K562 (cell line): ENCODE measurements around the gene SUSD5. TPM values are rescaled to one million over a fixed set of nuclear protein-coding genes. Genes with fewer than 3 reads are reported as not detected.

Source experiments
- ATAC-seq: fragments of 200-7000 bp; cut with Tn5 transposase; 3 replicates; pipeline ENCODE4 v1.9.1; 2020; ENCODE audit warnings: moderate library complexity
- BruUV-seq: library from RNA; stranded (reverse); fragments of 400-500 nt; replicated peaks from 2 replicates; lab custom pipeline; 2021; lab: Mats Ljungman, UMichigan
- CTCF ChIA-PET: fragments of 300-600 bp; formaldehyde crosslinking; extraction: SDS; loops from one replicate; lab custom pipeline; 2021; ENCODE audit warnings: low intra/inter-chr PET ratio; lab: Yijun Ruan, JAX
- POLR2A ChIA-PET: fragments of 300-600, 350-650 bp; sonication (Branson Sonifier 250); formaldehyde crosslinking; extraction: SDS; loops from one replicate; lab custom pipeline; 2021; ENCODE audit warnings: antibody characterized with exemption, inconsistent platforms; lab: Yijun Ruan, JAX
- DNase-seq, 4 experiments: peaks; one replicate each; pipeline versions ENCODE4 v3.0.0 to v3.0.0-alpha.2; 2011 to 2018; ENCODE audit warnings: low spot score in 3 of 4, mixed read lengths in 3 of 4; ENCODE audit errors: extremely low read depth in 1 of 4
- FAIRE-seq: peaks from 2 replicates; lab custom pipeline; 2011; peaks lifted over from hg19 to GRCh38; lab: Jason Lieb, UNC
- H2AFZ ChIP-seq: 2 replicates; pipeline ENCODE4 v1.6.0; 2011; ENCODE audit warnings: low read depth, low read length, control low read depth, inconsistent platforms
- H3K27ac ChIP-seq: fragments of 200-600 bp; 3 replicates; pipeline ENCODE4 v1.8.0; 2011; ENCODE audit warnings: low read depth, mild to moderate bottlenecking, control low read depth, inconsistent platforms, low read length, moderate library complexity, mixed read lengths; ENCODE audit errors: extremely low read depth
- H3K27me3 ChIP-seq, 2 experiments: fragments of 300-600 bp in 1 of 2; 2 replicates in 1 of 2; 3 replicates in 1 of 2; pipeline versions ENCODE4 v1.6.0 to v1.8.0; 2011; ENCODE audit warnings: inconsistent platforms in 2 of 2, low read length in 2 of 2, mild to moderate bottlenecking in 1 of 2, mixed read lengths in 1 of 2, moderate library complexity in 1 of 2; ENCODE audit not compliant: control insufficient read depth in 2 of 2, insufficient read depth in 2 of 2
- H3K36me3 ChIP-seq: fragments of 300-600 bp; 3 replicates; pipeline ENCODE4 v1.8.0; 2011; ENCODE audit warnings: mild to moderate bottlenecking, low read length, inconsistent platforms; ENCODE audit not compliant: control insufficient read depth, insufficient read depth
- H3K4me1 ChIP-seq, 2 experiments: fragments of 200-600 bp in 1 of 2; replicated peaks in 1 of 2; 2 replicates in 1 of 2; 3 replicates in 1 of 2; pipeline versions ENCODE4 v1.5.1 to v1.8.0; 2011; ENCODE audit warnings: inconsistent platforms in 2 of 2, low read length in 2 of 2, mild to moderate bottlenecking in 1 of 2, mixed read lengths in 1 of 2, moderate library complexity in 1 of 2; ENCODE audit not compliant: control insufficient read depth in 2 of 2, insufficient read depth in 2 of 2
- H3K4me2 ChIP-seq: 2 replicates; pipeline ENCODE4 v1.6.1; 2011; ENCODE audit warnings: low read length, control low read depth, inconsistent platforms, mixed read lengths; ENCODE audit not compliant: insufficient read depth
- H3K4me3 ChIP-seq: fragments of 200-600 bp; sonication (generic), shearing (Covaris generic); 2 replicates; pipeline ENCODE4 v1.5.1; 2016; ENCODE audit warnings: control low read depth, inconsistent platforms
- H3K79me2 ChIP-seq: fragments of 200-600 bp; 3 replicates; pipeline ENCODE4 v1.8.0; 2011; ENCODE audit warnings: low read length, inconsistent platforms; ENCODE audit not compliant: control insufficient read depth, insufficient read depth
- H3K9ac ChIP-seq, 2 experiments: 2 replicates each; pipeline versions ENCODE4 v1.6.0 to v1.6.1; 2011; ENCODE audit warnings: low read depth in 2 of 2, low read length in 2 of 2, control low read depth in 1 of 2, inconsistent platforms in 1 of 2, mild to moderate bottlenecking in 1 of 2, mixed read lengths in 1 of 2; ENCODE audit not compliant: insufficient read depth in 1 of 2
- H3K9me1 ChIP-seq: one replicate; pipeline ENCODE4 v1.6.0; 2011; ENCODE audit warnings: inconsistent platforms, mild to moderate bottlenecking, low read length, moderate library complexity; ENCODE audit not compliant: control insufficient read depth, insufficient read depth
- H3K9me3 ChIP-seq: replicated peaks from 2 replicates; pipeline ENCODE4 v1.5.1; 2011; ENCODE audit warnings: low read depth, low read length, inconsistent platforms; ENCODE audit not compliant: control insufficient read depth, insufficient read depth
- H4K20me1 ChIP-seq: replicated peaks from 2 replicates; pipeline ENCODE4 v1.6.1; 2011; ENCODE audit warnings: low read length, inconsistent platforms, mixed read lengths; ENCODE audit not compliant: control insufficient read depth, insufficient read depth
- HCFC1 ChIP-seq: IDR thresholded peaks from 2 replicates; pipeline ENCODE4 v1.6.1; 2012; ENCODE audit warnings: low read depth, low read length, improper control_type of control experiment
- HEY1 ChIP-seq: fragments of 250-450 bp; sonication (Bioruptor Pico); IDR thresholded peaks from 2 replicates; pipeline ENCODE4 v1.5.0; 2020; ENCODE audit warnings: mild to moderate bottlenecking, moderate library complexity, borderline replicate concordance
- PHB2 ChIP-seq: fragments of 450-650 bp; IDR thresholded peaks from 2 replicates; pipeline ENCODE4 v1.6.1; 2017; ENCODE audit warnings: low read depth
- SIX5 ChIP-seq, 2 experiments: IDR thresholded peaks; 2 replicates each; pipeline ENCODE4 v1.6.1; 2011; ENCODE audit warnings: low read length in 2 of 2, borderline replicate concordance in 1 of 2, low read depth in 1 of 2, mild to moderate bottlenecking in 1 of 2, moderate library complexity in 1 of 2; ENCODE audit not compliant: insufficient read depth in 1 of 2
- TAF7 ChIP-seq: fragments of 450-650 bp; IDR thresholded peaks from 2 replicates; pipeline ENCODE4 v1.6.1; 2016; ENCODE audit warnings: missing genetic modification characterization, missing compliant biosample characterization
- USF2 ChIP-seq: sonication (generic); formaldehyde crosslinking; IDR thresholded peaks from 2 replicates; pipeline ENCODE4 v1.5.0; 2020; ENCODE audit warnings: missing genetic modification reagents
- ZNF511 ChIP-seq: sonication (generic); formaldehyde crosslinking; IDR thresholded peaks from 2 replicates; pipeline ENCODE4 v1.8.0; 2022; ENCODE audit warnings: mild to moderate bottlenecking, missing genetic modification reagents
- WGBS: fragments of 100-300 bp; shearing (Covaris generic); methylation state at CpG from one replicate; pipeline ENCODE4 v1.1.6; 2016; ENCODE audit warnings: low coverage, mixed read lengths; ENCODE audit not compliant: insufficient coverage; ENCODE audit errors: missing lambda C conversion rate; 5-methylcytosine and 5-hydroxymethylcytosine counted together
- in situ Hi-C: fragments of 300-500 bp; cut with MboI; formaldehyde crosslinking; loops from 4 replicates; pipeline ENCODE4 v1.15.0; 2018; ENCODE audit warnings: inconsistent platforms, mixed read lengths
- intact Hi-C: fragments of 100-400 bp; cut with micrococcal nuclease; formaldehyde crosslinking; loops from 2 replicates; pipeline ENCODE4 v1.14.2; 2022
- polyA plus RNA-seq, 8 experiments: library from polyadenylated mRNA; depleted of rRNA in 4 of 8; stranded (reverse) in 5 of 8; unstranded in 3 of 8; fragments of >200 nt; fragmentation: Nextera tagmentation in 2 of 8; fragmentation: Illumina TruSeq in 1 of 8; extraction: Ambion mirVana in 2 of 8; extraction: Trizol in 1 of 8; gene quantifications; 2 replicates each; pipeline versions ENCODE4 v1.2.1 to v1.2.3, GENCODE V29; 2011 to 2014; ENCODE audit warnings: inconsistent platforms in 1 of 8, missing spikeins in 1 of 8
- total RNA-seq, 7 experiments: library from RNA; depleted of rRNA in 6 of 7; stranded (reverse); fragments of >200 nt in 6 of 7; fragmentation: Illumina TruSeq in 2 of 7; extraction: Trizol in 2 of 7; gene quantifications; 2 replicates each; pipeline versions ENCODE4 v1.2.1 to v1.2.3, GENCODE V29; 2011 to 2021; ENCODE audit warnings: low replicate concordance in 1 of 7
- TF ChIP-seq, protein P1 (sequence below): fragments of 200-600 bp; sonication (generic); IDR thresholded peaks from one replicate; pipeline ENCODE4 v1.6.1; 2012; ENCODE audit warnings: mild to moderate bottlenecking, low read depth, low read length, inconsistent platforms

Gene SUSD5
- total and polyA plus RNA-seq, 9 of the 15 experiments (the other 6 are each of a cell fraction or from before 2014, with no cell fraction given), result not detected

DNA sequence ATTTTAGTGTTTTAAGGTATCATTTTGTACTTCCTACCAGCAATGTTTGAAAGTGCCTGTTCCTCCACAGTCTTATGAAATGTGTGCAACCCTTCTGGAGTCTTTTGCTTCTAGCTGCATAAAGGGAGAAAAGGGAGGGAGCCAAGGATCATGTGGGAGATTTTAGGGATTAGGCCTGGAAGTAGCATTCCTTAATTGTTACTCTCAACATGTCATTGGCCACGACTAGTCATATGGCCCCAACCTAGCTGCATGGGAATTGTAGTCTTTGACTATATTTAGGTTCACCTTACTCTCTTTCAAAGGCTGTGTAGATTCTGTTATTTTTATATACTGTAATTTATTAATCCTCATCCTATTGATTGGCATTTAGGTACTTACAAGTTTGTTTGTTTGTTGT, 89.9 kb downstream of the SUSD5 start:
- Histone ChIP-seq H3K4me1 (no peaks in the 10 kb centered on the region; a peak in 1 of 5 replicates), H3K27ac (no peak overlapping the region)
- CTCF ChIA-PET, result no interaction called here
- TF ChIP-seq TAF7 (tag), result no peak
- peak; percentile 52 for TF ChIP-seq USF2 (CRISPR knock-in tag)
- no peak for TF ChIP-seq HEY1 (CRISPR knock-in tag)
- no peak for TF ChIP-seq PHB2
- 0 out of 4 replicates have a peak, but pooled peaks of 1 of the 2 experiments have one; percentile 8 for TF ChIP-seq SIX5 (IDR thresholded peaks at IDR 0.05; ENCODE audit: borderline replicate concordance in 1 of 2, insufficient read depth in 1 of 2, low read depth in 1 of 2, low read length in 2 of 2)
- TF ChIP-seq ZNF511, result no peak
- TF ChIP-seq, protein P1, sequence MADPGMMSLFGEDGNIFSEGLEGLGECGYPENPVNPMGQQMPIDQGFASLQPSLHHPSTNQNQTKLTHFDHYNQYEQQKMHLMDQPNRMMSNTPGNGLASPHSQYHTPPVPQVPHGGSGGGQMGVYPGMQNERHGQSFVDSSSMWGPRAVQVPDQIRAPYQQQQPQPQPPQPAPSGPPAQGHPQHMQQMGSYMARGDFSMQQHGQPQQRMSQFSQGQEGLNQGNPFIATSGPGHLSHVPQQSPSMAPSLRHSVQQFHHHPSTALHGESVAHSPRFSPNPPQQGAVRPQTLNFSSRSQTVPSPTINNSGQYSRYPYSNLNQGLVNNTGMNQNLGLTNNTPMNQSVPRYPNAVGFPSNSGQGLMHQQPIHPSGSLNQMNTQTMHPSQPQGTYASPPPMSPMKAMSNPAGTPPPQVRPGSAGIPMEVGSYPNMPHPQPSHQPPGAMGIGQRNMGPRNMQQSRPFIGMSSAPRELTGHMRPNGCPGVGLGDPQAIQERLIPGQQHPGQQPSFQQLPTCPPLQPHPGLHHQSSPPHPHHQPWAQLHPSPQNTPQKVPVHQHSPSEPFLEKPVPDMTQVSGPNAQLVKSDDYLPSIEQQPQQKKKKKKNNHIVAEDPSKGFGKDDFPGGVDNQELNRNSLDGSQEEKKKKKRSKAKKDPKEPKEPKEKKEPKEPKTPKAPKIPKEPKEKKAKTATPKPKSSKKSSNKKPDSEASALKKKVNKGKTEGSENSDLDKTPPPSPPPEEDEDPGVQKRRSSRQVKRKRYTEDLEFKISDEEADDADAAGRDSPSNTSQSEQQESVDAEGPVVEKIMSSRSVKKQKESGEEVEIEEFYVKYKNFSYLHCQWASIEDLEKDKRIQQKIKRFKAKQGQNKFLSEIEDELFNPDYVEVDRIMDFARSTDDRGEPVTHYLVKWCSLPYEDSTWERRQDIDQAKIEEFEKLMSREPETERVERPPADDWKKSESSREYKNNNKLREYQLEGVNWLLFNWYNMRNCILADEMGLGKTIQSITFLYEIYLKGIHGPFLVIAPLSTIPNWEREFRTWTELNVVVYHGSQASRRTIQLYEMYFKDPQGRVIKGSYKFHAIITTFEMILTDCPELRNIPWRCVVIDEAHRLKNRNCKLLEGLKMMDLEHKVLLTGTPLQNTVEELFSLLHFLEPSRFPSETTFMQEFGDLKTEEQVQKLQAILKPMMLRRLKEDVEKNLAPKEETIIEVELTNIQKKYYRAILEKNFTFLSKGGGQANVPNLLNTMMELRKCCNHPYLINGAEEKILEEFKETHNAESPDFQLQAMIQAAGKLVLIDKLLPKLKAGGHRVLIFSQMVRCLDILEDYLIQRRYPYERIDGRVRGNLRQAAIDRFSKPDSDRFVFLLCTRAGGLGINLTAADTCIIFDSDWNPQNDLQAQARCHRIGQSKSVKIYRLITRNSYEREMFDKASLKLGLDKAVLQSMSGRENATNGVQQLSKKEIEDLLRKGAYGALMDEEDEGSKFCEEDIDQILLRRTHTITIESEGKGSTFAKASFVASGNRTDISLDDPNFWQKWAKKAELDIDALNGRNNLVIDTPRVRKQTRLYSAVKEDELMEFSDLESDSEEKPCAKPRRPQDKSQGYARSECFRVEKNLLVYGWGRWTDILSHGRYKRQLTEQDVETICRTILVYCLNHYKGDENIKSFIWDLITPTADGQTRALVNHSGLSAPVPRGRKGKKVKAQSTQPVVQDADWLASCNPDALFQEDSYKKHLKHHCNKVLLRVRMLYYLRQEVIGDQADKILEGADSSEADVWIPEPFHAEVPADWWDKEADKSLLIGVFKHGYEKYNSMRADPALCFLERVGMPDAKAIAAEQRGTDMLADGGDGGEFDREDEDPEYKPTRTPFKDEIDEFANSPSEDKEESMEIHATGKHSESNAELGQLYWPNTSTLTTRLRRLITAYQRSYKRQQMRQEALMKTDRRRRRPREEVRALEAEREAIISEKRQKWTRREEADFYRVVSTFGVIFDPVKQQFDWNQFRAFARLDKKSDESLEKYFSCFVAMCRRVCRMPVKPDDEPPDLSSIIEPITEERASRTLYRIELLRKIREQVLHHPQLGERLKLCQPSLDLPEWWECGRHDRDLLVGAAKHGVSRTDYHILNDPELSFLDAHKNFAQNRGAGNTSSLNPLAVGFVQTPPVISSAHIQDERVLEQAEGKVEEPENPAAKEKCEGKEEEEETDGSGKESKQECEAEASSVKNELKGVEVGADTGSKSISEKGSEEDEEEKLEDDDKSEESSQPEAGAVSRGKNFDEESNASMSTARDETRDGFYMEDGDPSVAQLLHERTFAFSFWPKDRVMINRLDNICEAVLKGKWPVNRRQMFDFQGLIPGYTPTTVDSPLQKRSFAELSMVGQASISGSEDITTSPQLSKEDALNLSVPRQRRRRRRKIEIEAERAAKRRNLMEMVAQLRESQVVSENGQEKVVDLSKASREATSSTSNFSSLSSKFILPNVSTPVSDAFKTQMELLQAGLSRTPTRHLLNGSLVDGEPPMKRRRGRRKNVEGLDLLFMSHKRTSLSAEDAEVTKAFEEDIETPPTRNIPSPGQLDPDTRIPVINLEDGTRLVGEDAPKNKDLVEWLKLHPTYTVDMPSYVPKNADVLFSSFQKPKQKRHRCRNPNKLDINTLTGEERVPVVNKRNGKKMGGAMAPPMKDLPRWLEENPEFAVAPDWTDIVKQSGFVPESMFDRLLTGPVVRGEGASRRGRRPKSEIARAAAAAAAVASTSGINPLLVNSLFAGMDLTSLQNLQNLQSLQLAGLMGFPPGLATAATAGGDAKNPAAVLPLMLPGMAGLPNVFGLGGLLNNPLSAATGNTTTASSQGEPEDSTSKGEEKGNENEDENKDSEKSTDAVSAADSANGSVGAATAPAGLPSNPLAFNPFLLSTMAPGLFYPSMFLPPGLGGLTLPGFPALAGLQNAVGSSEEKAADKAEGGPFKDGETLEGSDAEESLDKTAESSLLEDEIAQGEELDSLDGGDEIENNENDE, result no peak
- peak; percentile 50; the same call in 1 of the 2 replicates for TF ChIP-seq HCFC1

More for the DNA sequence above, 89.9 kb downstream of the SUSD5 start:
- H3K79me2 ChIP-seq, result no peaks in the 10 kb centered on the region
- H3K27me3 ChIP-seq, result no peaks in the 10 kb centered on the region
- no peak overlapping the region for H3K4me3 ChIP-seq
- no TSS peak for BruUV-seq
- H4K20me1 ChIP-seq, result no peaks in the 10 kb centered on the region
- WGBS, result 17% methylated on average over 1 of the region's 1 CpG
- DNase-seq, result no peak
- no peak overlapping the region for H3K4me2 ChIP-seq
- in situ Hi-C loops, result no loop called here
- intact Hi-C loops, result no loop called here
- POLR2A ChIA-PET, result no interaction called here
- peak; percentile 30; the same call in 1 of the 3 replicates for ATAC-seq
- H3K9me1 ChIP-seq, result no peaks in the 10 kb centered on the region
- H3K9me3 ChIP-seq, result no peaks in the 10 kb centered on the region
- FAIRE-seq, result no peak
- no peak overlapping the region for H3K9ac ChIP-seq
- H3K36me3 ChIP-seq, result peaks cover 59% of the 10 kb centered on the region
- no peak overlapping the region for H2AFZ ChIP-seq
